ENCODE results near the gene AJUBA.
A peak's percentile ranks its signal among the peaks of the same experiment; 100 is the strongest.
"Not testable (repeated sequence)": the region's sequence is repeated elsewhere in the genome, so short reads cannot be mapped to it uniquely, and the experiment has no call there.

AJUBA gene

DNA sequence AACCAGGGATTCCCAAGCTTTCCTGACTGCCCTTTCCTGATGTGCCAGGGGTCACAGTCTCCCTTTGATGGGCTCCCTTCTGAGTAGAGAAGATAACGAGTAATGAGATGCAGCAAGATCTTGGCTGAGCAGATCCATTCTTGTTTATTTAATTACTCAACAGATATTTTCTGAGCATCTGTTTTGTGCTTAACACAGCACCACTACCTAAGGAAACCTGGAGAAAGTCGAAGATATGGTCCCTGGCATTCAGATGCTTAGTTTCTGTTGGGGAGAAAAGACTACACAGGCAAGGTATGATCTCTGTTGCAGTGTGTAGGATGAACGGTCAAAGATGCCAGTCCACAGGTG is 3.9 kb downstream of the AJUBA start:
- peaks cover 6% of the 10 kb centered on the region for H3K4me1 Mint-ChIP-seq (ENCODE audit: low read depth)
- no peaks in the 10 kb centered on the region for H3K36me3 Mint-ChIP-seq
- H3K27me3 Mint-ChIP-seq: no peaks in the 10 kb centered on the region

DNA sequence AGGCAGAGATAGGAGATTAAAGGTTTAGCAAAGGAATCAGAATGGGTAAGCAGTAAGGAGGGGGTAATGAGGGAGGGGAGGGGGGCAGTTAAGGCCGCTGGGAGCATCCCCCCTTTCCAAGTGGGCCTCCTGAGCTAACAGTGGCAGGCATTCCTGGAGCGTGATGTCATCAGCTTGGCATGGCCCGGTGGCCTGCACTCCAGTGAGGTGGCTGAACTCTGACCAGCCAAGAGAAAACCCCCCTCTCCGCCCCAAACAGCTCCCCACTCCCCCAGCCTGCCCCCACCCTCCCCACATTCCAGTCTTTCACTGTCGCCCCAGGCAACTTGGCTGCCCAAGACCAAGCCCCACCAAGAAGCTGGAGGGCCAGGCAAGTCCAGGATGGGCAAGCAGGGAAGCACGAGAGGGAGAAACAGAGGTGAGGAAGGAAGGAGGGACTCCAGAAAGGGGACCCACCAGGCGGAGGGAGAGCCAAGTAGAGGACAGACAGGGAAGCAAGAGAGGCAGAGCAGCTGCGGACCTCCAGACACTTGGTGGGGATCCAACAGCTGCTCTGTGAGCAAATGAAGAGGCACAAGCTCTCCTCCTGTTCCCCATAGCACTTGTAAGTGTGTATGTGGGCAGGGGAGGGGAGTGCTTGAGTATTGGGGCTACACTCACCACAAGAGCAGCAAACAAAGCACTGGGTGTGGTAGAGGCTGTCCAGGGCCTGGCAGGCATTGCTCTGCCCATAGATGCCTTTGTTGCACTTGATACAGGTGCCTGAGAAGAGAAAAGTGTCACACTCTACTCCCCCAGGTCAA is 4.5 kb downstream of the AJUBA start:
- Mint-ChIP-seq H3K27ac (no peak overlapping the region), H3K9me3 (ENCODE audit: low read depth) (no peaks in the 10 kb centered on the region), H3K36me3 (no peaks in the 10 kb centered on the region), H3K27me3 (no peaks in the 10 kb centered on the region), H3K4me3 (no peak overlapping the region), H3K4me1 (ENCODE audit: low read depth) (peaks cover 6% of the 10 kb centered on the region)

More for the DNA sequence above, 3.9 kb downstream of the AJUBA start:
- no peaks in the 10 kb centered on the region for H3K9me3 Mint-ChIP-seq (ENCODE audit: low read depth)
- no peak overlapping the region for H3K4me3 Mint-ChIP-seq
- no peak overlapping the region for H3K27ac Mint-ChIP-seq

DNA sequence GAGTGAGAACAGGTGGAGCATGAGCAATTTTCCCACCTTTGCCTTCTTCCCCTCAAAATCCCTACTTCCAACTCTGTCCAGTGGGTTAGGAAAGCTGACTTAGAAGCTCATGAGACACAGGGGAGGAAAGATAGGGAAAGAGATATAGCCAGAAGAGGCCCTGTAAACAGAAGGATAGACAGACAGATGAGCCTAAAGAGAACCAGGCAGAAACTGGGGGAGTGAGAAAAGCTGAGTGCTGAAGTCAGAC is 5.0 kb downstream of the AJUBA start:
- H3K4me3 Mint-ChIP-seq: no peak overlapping the region
- no peak overlapping the region for H3K27ac Mint-ChIP-seq
- no peaks in the 10 kb centered on the region for H3K27me3 Mint-ChIP-seq
- H3K4me1 Mint-ChIP-seq (ENCODE audit: low read depth): peaks cover 6% of the 10 kb centered on the region
- no peaks in the 10 kb centered on the region for H3K9me3 Mint-ChIP-seq (ENCODE audit: low read depth)
- no peaks in the 10 kb centered on the region for H3K36me3 Mint-ChIP-seq

DNA sequence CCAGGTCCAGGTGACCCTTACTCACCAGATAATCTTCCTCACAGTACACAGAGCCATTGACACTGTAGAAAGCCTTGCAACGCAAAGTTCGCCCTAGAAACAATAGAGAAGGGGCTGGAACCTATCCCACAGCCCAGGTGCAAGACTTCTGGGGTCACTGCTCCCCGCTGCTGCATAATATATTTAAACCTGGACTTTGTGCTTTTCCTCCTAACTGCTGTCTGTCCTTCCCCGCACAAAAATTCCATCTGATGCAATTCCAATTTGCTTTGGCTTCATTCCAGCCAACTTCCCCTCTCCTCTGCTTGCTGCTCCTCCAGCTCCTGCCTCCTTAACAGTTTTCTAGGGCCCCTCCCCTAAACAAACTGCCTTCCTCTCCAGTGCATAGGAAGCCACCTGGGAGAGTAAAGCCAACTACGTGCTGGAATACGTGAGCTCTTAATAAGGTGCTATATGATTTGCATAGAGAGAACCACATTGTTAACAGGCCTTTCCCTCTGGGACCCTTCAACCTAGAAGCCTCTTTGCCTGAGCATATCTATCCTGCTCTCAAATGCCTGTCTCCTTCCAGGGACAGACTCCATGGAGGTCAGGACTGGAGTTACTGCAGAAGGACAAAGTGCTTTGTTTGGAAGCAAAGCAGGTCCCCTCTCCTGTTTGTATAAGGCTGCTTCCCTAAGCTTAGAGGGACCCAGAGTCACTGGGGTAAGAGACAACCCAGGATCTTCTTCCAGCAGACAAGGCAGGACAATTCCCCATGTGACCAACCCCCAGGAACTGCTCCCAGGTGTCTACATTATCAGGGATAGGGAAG is 5.5 kb downstream of the AJUBA start:
- no peak overlapping the region for H3K27ac Mint-ChIP-seq
- H3K4me3 Mint-ChIP-seq: no peak overlapping the region
- no peaks in the 10 kb centered on the region for H3K36me3 Mint-ChIP-seq
- H3K9me3 Mint-ChIP-seq (ENCODE audit: low read depth): no peaks in the 10 kb centered on the region
- H3K4me1 Mint-ChIP-seq (ENCODE audit: low read depth): peaks cover 6% of the 10 kb centered on the region
- no peaks in the 10 kb centered on the region for H3K27me3 Mint-ChIP-seq

DNA sequence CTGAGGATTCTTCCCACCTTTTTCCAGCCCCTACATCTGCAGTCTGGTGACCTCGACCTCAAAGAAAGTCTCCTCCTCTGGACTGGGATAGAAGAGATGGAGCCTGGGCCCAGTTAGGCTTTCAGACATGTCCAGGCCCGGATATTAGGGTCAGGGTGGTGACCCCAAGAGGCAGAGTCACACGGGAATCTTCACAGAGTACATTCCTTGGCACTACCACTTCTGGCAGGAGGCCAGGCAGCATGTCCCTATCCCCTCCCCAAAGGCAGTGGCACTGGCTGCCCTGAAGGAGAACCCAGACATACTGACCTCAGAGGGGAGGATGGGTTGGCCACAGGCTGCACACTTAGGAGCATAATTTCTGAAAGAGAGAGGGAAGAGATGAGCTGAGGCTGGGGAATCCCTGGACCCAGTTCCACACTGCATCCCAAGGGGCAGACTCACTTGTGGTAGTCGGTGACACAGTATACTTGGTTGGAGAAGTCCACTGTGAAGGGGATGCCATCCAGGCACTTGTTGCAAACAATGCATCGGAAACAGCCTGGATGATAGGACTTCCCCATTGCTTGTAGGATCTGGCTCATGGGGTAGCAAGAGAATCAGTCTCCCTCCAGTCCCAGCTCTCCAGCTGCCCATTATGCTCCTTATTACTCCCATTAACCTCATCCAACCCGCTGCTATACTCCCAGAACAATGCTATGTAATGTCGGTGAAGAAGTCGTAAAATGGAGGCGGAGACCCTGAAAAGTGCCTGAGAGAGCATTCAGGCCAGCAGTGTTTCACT is 7.6 kb downstream of the AJUBA start:
- H3K27me3 Mint-ChIP-seq: no peaks in the 10 kb centered on the region
- H3K9me3 Mint-ChIP-seq (ENCODE audit: low read depth): no peaks in the 10 kb centered on the region
- no peaks in the 10 kb centered on the region for H3K36me3 Mint-ChIP-seq
- H3K27ac Mint-ChIP-seq: no peak overlapping the region
- H3K4me3 Mint-ChIP-seq: no peak overlapping the region
- H3K4me1 Mint-ChIP-seq (ENCODE audit: low read depth): peaks cover under 1% of the 10 kb centered on the region

DNA sequence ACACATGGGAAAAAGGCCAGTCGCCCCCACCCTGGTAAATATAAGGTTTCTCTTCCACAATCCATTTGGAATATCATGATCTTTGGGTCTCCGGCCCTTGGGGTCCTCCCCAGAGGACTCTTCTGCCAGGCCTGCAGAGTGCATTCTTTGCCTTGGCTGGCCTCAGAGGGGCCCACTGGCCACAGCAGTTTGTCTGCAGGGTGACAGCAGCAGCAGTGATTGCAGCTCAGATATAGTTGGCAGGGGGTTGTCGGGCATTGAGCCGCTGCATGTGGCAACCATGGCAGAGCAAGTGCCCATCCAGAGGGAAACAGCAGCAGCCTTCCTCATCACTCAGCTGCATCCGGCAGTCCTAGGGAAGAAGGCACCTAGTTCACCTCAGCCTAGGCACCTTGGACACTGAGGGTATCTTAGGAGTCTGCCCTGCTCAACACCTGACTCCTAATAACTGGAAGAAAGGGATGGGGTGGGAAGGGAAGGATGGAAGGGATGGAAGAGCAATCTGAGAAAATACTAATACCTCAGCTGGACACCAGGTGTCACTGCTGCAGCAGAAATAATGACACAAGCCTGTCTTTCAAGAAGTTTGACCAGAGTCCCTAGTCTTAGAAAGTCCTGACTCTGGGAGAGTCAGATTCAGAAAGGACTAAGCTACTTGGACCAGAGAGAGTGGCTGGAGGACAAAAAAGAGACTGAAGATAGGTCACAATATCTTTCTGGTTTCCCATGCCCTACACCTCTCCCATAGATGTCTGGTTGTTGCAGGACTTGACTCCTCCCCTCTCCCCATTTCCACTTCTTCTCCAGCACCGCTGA is 8.9 kb downstream of the AJUBA start:
- Mint-ChIP-seq H3K27me3 (no peaks in the 10 kb centered on the region), H3K4me3 (no peak overlapping the region), H3K36me3 (no peaks in the 10 kb centered on the region), H3K9me3 (ENCODE audit: low read depth) (no peaks in the 10 kb centered on the region), H3K27ac (no peak overlapping the region), H3K4me1 (ENCODE audit: low read depth) (no peaks in the 10 kb centered on the region)

DNA sequence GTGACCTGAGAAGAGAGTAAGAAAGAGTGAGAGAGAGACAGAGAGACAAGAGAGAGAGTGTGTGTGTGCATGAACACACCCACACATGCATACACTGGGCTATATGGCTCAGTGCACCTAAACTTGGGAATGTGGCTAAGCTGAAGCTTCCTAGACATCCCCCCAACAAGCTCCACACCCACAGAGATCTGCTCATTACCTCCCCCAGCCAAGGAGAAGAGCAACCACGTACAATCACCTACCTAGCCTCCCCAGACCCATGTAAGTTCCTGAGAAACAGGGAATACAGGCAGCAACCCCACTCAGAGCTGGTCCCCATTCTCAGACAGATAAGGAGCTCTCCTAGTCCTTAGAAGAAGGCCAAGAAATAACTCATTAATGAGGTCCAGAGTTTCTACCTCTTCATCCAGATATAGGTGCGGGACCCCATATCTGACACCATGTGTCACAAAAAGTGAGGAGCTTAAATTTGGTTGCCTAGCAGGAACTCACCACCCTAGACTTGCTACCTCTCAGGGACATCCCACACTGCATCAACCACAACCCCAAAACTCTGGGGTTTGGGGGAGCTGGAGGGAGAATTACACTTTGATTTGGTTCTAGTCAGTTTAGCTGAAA is 9.9 kb downstream of the AJUBA start:
- no peak overlapping the region for H3K4me3 Mint-ChIP-seq
- H3K4me1 Mint-ChIP-seq (ENCODE audit: low read depth): no peaks in the 10 kb centered on the region
- H3K9me3 Mint-ChIP-seq (ENCODE audit: low read depth): no peaks in the 10 kb centered on the region
- no peak overlapping the region for H3K27ac Mint-ChIP-seq
- no peaks in the 10 kb centered on the region for H3K27me3 Mint-ChIP-seq
- no peaks in the 10 kb centered on the region for H3K36me3 Mint-ChIP-seq

DNA sequence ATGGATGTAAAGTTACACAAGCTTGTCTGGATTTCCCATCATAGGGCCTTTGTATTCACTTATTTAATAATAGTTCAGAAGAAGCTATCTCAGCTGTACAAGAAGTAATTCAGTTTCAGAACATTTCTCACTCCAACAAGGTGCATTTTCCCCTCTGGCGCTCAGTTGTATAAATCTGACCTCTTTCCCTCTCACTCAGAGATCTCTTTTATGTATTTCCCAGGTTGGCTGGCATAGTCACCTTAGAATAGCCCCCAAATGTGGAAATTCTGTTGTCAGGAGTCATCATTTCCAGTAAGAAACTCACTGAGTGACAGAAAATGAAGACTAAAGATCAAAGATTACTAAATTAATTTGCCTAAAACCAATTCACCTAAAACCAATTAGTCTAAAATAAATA is 11.2 kb downstream of the AJUBA start:
- Mint-ChIP-seq H3K27ac (no peak overlapping the region), H3K4me1 (ENCODE audit: low read depth) (no peaks in the 10 kb centered on the region), H3K4me3 (no peak overlapping the region), H3K9me3 (ENCODE audit: low read depth) (no peaks in the 10 kb centered on the region), H3K36me3 (no peaks in the 10 kb centered on the region), H3K27me3 (no peaks in the 10 kb centered on the region)

DNA sequence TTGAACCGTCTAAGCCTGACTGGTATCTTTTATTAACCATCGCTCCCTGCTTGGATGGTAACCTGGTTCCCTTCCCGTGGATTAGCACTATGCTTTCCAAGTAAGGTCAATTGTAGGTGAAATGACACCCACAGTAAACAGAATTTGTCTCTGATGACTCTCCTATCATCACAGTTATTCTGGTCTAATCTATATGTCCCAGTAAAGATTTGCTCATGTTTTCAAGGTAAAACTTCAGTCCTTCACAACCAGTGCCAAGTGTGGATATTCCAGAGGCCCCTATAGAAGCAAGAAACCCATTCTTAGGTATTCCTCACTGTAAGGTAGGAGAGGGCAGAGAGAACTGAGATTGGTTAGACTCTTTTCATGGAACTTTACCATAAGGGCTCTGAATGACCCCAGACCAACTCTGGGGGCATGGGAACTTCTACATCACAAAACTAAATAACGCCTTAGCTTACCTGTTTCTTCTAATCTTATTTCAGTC is 15.5 kb downstream of the AJUBA start:
- H3K27ac Mint-ChIP-seq: no peak overlapping the region
- H3K36me3 Mint-ChIP-seq: no peaks in the 10 kb centered on the region
- no peaks in the 10 kb centered on the region for H3K27me3 Mint-ChIP-seq
- H3K9me3 Mint-ChIP-seq (ENCODE audit: low read depth): no peaks in the 10 kb centered on the region
- H3K4me1 Mint-ChIP-seq (ENCODE audit: low read depth): no peaks in the 10 kb centered on the region
- H3K4me3 Mint-ChIP-seq: no peak overlapping the region

DNA sequence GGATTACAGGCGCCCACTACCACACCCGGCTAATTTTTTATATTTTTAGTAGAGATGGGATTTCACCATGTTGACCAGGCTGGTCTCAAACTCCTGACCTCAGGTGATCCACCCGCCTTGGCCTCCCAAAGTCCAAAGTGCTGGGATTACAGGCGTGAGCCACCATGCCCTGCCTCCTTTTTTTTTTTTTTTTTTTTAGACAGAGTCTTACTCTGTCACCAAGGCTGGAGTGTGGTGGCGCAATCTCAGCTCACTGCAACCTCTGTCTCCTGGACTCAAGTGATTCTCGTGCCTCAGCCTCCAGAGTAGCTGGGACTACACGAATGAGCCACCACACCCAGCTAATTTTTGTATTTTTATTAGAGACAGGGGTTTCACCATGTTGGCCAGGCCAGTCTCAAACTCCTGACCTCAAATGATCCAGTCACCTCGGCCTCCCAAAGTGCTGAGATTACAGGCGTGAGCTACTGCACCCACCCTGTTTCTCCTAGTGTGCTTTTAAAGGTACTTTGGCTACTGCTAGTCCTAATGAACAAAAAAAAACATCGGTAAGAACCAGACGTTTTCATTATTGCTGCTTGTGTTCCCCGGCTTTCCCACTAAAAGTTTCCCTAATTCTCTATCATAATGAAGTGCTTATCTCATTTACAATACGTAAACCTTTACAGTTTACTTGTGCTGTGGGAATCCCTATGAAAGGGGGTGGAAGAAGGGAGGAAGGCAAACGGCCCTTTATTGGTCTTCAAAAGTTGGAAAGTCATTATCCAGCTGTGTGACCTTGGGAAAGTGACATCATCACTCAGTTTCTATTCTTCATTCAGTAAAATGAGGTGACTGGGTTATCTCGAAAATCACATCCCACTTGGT is 16.2 kb downstream of the AJUBA start:
- not testable (repeated sequence) for H3K27me3 Mint-ChIP-seq; H3K27ac Mint-ChIP-seq; H3K36me3 Mint-ChIP-seq; H3K4me3 Mint-ChIP-seq; H3K4me1 Mint-ChIP-seq (ENCODE audit: low read depth); H3K9me3 Mint-ChIP-seq (ENCODE audit: low read depth)

DNA sequence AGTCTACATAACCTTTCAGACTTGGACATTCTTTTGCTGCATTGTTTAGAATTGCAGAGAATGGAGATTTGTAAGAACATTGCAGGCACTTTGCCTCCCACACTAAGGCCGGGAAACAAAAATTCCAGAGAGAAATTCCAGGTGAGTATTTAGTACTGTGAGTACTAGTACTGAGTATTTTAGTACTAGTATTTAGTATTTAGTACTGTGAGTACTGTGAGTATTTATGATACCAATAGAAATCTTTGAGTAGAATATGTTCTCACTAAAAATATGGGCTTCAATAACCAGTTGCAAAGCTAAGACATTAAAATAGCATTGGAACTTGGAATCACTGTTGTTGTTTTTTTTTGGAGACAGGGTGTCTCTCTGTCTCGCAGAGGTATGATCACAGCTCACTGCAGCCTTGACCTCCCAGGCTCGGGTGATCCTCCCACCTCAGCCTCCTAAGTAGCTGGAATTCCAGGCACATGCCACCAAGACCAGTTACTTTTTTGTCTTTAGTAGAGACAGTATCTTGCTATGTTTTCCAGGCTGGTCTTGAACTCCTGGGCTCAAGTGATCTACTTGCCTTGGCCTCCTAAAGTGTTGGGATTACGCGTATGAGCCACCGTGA is 20.2 kb downstream of the AJUBA start:
- H3K4me3 Mint-ChIP-seq: no peak overlapping the region
- no peaks in the 10 kb centered on the region for H3K27me3 Mint-ChIP-seq
- peaks cover 2% of the 10 kb centered on the region for H3K4me1 Mint-ChIP-seq (ENCODE audit: low read depth)
- H3K36me3 Mint-ChIP-seq: no peaks in the 10 kb centered on the region
- H3K27ac Mint-ChIP-seq: no peak overlapping the region
- no peaks in the 10 kb centered on the region for H3K9me3 Mint-ChIP-seq (ENCODE audit: low read depth)

DNA sequence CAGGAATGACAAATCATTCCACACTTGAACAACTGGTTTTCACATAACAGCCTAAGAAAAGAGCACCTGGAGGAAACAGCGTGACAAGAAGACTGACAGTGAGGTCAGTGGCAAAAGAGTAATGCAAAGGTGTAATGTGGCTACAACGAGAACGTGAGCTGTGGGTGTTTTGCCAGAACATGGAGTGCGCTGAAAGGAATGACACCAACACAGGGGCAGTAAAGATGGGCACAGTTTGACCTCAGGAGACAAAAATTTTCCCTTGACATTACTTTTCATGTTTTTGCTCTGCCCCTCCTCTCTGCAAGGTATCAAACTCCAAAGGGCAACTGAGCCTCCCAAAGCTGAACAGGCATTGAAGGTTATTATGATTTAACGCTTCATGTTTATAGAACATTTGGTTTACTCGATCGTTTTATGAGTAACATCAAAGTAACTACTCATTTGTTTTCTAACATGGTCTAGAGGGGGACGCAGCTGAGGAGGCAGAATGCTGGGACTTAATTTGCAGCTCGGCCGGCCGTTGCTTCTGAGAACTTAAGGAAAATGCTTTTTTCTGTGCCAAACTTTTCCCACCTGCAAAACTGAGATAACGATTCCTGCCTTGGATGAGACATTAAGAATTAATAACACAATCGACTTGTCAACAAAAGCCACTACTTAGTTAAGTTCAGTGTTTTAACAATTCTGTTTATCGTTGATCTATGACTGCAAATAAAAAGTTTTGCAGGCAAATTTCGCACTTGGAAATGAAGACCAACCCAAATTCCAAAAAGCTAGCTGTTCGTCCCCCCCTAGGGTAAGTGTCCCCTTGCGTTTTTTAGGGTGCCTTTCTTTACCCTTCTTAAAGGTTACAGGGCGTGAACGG is 26.4 kb downstream of the AJUBA start:
- Mint-ChIP-seq H3K9me3 (ENCODE audit: low read depth) (no peaks in the 10 kb centered on the region), H3K27ac (peak overlapping the region; percentile 92), H3K4me1 (ENCODE audit: low read depth) (peaks cover 16% of the 10 kb centered on the region), H3K36me3 (peaks cover 2% of the 10 kb centered on the region), H3K27me3 (no peaks in the 10 kb centered on the region), H3K4me3 (peak overlapping the region; percentile 93)
